Measurements from ENCODE around the gene UNC13B. TPM values are rescaled to one million over a fixed set of nuclear protein-coding genes. Genes with fewer than 3 reads are reported as not detected.

The UNC13B gene
- polyA plus RNA-seq, 1 experiment: 12.5 TPM

DNA sequence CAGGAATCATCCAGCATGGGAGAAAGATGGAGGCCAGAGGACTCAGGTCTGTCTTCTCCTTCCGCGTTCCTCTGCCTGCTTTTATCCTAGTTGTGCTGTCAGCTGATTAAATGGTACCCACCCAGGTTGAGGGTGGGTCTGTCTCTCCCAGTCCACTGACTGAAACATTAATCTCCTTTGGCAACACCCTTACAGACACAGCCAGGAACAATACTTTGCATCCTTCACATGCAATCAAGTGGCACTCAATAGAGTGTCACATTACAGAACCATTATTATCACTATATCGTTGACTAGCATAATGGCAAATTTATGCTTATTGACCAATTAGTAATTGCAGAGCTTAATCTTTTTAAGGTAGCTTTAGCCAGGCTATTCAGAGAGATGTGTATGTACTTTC, 64.8 kb downstream of the UNC13B start:
- Histone ChIP-seq H3K27me3 (ENCODE audit: control insufficient read depth, insufficient read depth, low read length) (no peaks in the 10 kb centered on the region), H3K9me3 (ENCODE audit: control insufficient read depth, insufficient read depth, low read length) (no peaks in the 10 kb centered on the region), H3K27ac (ENCODE audit: low read depth, low read length) (no peak overlapping the region), H3K4me3 (ENCODE audit: low read depth, low read length) (no peak overlapping the region)
- TF ChIP-seq, protein P1, sequence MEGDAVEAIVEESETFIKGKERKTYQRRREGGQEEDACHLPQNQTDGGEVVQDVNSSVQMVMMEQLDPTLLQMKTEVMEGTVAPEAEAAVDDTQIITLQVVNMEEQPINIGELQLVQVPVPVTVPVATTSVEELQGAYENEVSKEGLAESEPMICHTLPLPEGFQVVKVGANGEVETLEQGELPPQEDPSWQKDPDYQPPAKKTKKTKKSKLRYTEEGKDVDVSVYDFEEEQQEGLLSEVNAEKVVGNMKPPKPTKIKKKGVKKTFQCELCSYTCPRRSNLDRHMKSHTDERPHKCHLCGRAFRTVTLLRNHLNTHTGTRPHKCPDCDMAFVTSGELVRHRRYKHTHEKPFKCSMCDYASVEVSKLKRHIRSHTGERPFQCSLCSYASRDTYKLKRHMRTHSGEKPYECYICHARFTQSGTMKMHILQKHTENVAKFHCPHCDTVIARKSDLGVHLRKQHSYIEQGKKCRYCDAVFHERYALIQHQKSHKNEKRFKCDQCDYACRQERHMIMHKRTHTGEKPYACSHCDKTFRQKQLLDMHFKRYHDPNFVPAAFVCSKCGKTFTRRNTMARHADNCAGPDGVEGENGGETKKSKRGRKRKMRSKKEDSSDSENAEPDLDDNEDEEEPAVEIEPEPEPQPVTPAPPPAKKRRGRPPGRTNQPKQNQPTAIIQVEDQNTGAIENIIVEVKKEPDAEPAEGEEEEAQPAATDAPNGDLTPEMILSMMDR (IDR thresholded peaks at IDR 0.05; ENCODE audit: low read depth, low read length): no peak
- CTCF ChIA-PET: no interaction called here
- POLR2A ChIA-PET: no interaction called here
- DNase-seq (ENCODE audit: low read depth, low spot score): no peak

GRCh38 chr9:35227284-35227683, 65.5 kb downstream of the UNC13B start:
- H3K27ac ChIP-seq (ENCODE audit: low read depth, low read length): no peak overlapping the region
- POLR2A ChIA-PET: no interaction called here
- no peak for DNase-seq (ENCODE audit: low read depth, low spot score)
- no peak overlapping the region for H3K4me3 ChIP-seq (ENCODE audit: low read depth, low read length)
- CTCF ChIA-PET: no interaction called here
- TF ChIP-seq, protein P1 (IDR thresholded peaks at IDR 0.05; ENCODE audit: low read depth, low read length): no peak
- H3K27me3 ChIP-seq (ENCODE audit: control insufficient read depth, insufficient read depth, low read length): no peaks in the 10 kb centered on the region
- no peaks in the 10 kb centered on the region for H3K9me3 ChIP-seq (ENCODE audit: control insufficient read depth, insufficient read depth, low read length)

DNA sequence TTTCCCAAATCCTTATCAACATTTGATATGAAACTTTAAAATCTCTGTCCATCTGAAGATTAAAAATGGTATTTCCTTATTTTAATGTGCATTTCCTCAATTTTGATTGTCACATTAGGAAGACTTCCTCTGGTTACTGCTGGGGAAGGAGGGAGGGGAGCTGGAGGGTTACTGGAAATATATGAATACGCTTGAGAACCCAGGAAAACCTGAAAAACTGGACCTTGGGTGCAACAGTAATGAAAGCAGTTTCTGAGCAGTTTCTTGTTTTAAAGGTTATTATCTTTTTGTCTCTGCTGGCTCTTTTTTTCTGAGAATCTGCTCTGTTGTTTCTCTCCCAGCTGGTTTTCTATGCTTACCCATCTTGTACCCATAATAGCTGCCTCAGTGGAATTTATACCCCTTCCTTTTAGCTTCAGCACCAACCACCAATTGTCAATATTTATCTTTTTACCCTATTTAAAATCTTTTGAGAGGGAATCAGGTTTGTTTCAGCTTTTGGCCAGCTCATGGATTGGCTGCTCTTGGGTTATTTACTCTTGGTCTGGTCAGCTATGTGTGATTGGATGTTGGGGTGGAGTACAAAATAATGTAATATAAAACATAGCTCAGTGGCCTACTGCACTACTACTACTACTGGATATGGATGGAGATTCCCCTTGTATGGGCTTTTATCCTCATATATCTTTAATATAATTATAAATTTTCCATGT, 67.4 kb downstream of the UNC13B start:
- POLR2A ChIA-PET: no interaction called here
- Histone ChIP-seq H3K4me3 (ENCODE audit: low read depth, low read length) (no peak overlapping the region), H3K27ac (ENCODE audit: low read depth, low read length) (no peak overlapping the region), H3K9me3 (ENCODE audit: control insufficient read depth, insufficient read depth, low read length) (no peaks in the 10 kb centered on the region), H3K27me3 (ENCODE audit: control insufficient read depth, insufficient read depth, low read length) (no peaks in the 10 kb centered on the region)
- TF ChIP-seq, protein P1 (IDR thresholded peaks at IDR 0.05; ENCODE audit: low read depth, low read length): no peak
- DNase-seq (ENCODE audit: low read depth, low spot score): no peak
- CTCF ChIA-PET: no interaction called here

DNA sequence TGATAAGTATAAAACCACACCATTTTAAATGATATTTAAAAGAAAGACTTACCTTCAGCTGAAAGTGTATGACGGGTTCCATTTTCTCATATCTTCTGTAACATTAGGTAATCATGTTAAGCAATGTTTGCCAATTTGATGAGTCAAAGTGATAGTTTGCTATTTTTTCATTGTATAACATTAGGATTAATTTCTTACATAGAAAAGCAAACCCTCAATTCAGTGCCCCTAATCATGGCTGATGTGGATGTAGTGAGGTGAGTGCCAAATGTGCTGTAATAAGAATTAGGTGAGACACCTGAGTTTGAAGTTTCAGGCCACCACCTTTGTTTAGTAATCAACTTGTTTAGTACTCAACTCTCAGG, 68.0 kb downstream of the UNC13B start:
- Histone ChIP-seq H3K4me3 (ENCODE audit: low read depth, low read length) (no peak overlapping the region), H3K27me3 (ENCODE audit: control insufficient read depth, insufficient read depth, low read length) (no peaks in the 10 kb centered on the region), H3K27ac (ENCODE audit: low read depth, low read length) (no peak overlapping the region), H3K9me3 (ENCODE audit: control insufficient read depth, insufficient read depth, low read length) (no peaks in the 10 kb centered on the region)
- POLR2A ChIA-PET: no interaction called here
- CTCF ChIA-PET: no interaction called here
- TF ChIP-seq, protein P1 (IDR thresholded peaks at IDR 0.05; ENCODE audit: low read depth, low read length): no peak
- no peak for DNase-seq (ENCODE audit: low read depth, low spot score)

DNA sequence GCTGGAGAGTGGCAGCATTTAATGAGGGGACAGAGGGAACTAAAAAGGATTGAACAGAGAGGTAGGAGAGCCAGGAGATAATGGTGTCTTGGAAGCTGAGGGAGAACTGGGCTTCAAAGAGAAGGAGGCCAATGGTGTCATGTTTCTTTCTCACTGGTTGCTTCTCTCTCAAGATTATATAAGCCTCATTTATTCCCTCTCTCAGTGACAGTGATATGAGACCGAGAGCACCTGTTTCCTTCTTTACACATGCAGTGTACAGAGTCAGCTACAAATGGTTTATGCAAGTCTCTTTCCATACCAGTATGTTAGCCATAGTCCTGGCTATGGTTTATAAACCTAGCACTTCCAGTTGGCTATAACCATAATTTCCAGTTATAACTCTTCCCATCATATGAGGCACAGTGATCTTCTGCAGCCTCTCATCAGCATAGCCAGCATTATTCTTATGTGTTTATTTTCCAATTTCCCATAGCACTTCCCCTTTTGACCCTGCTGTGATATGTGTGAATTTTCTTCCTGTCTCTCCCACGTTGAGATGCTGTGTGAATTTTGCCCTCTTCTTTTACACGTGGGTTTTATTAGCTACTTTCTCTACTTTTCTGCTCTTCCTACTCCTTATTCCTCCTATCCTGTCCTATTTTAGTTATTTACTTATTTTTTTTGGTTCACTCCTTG, 71.2 kb downstream of the UNC13B start:
- CTCF ChIA-PET: no interaction called here

More for the DNA sequence above, 71.2 kb downstream of the UNC13B start:
- Histone ChIP-seq H3K27me3 (ENCODE audit: control insufficient read depth, insufficient read depth, low read length) (no peaks in the 10 kb centered on the region), H3K9me3 (ENCODE audit: control insufficient read depth, insufficient read depth, low read length) (no peaks in the 10 kb centered on the region), H3K4me3 (ENCODE audit: low read depth, low read length) (no peak overlapping the region), H3K27ac (ENCODE audit: low read depth, low read length) (no peak overlapping the region)
- no peak for DNase-seq (ENCODE audit: low read depth, low spot score)
- POLR2A ChIA-PET: no interaction called here
- TF ChIP-seq, protein P1 (IDR thresholded peaks at IDR 0.05; ENCODE audit: low read depth, low read length): no peak

All from AG04450 (cell line).